CD14-positive monocyte (primary cell): Measurements from ENCODE around the gene IL31RA. TPM values are rescaled to one million over a fixed set of nuclear protein-coding genes. Genes with fewer than 3 reads are reported as not detected.

Experiments
- DNase-seq, 3 donors: peaks; one replicate each; pipeline ENCODE4 v3.0.0-alpha.2; 2011 to 2022
- H2AFZ ChIP-seq: 2 replicates; pipeline ENCODE4 v1.6.0; 2012; ENCODE audit warnings: mild to moderate bottlenecking, low read depth, low read length, inconsistent platforms; ENCODE audit not compliant: insufficient read depth, poor library complexity, severe bottlenecking
- H3K27ac ChIP-seq, 2 donors: 1 replicate in 1 of 2; 2 replicates in 1 of 2; pipeline ENCODE4 v1.5.1; 2012 to 2013; ENCODE audit warnings: low read length in 2 of 2, control low read depth in 1 of 2, inconsistent platforms in 1 of 2, low read depth in 1 of 2, mild to moderate bottlenecking in 1 of 2
- H3K27me3 ChIP-seq, 2 donors: one replicate each; pipeline versions ENCODE4 v1.6.0 to v1.6.1; 2011 to 2013; ENCODE audit warnings: low read length in 2 of 2; ENCODE audit not compliant: control insufficient read depth in 2 of 2, insufficient read depth in 2 of 2
- H3K36me3 ChIP-seq, 2 donors: replicated peaks in 1 of 2; 1 replicate in 1 of 2; 2 replicates in 1 of 2; pipeline versions ENCODE4 v1.5.1 to v1.6.1; 2012 to 2013; ENCODE audit warnings: low read length in 2 of 2, control low read depth in 1 of 2, inconsistent platforms in 1 of 2, mild to moderate bottlenecking in 1 of 2; ENCODE audit not compliant: insufficient read depth in 2 of 2, control insufficient read depth in 1 of 2
- H3K4me1 ChIP-seq, 2 donors: 1 replicate in 1 of 2; 2 replicates in 1 of 2; pipeline versions ENCODE4 v1.5.1 to v1.6.1; 2012 to 2013; ENCODE audit warnings: low read length in 2 of 2, control low read depth in 1 of 2, inconsistent platforms in 1 of 2, mild to moderate bottlenecking in 1 of 2, moderate library complexity in 1 of 2; ENCODE audit not compliant: insufficient read depth in 2 of 2, control insufficient read depth in 1 of 2
- H3K4me2 ChIP-seq: replicated peaks from 2 replicates; pipeline ENCODE3; 2012; ENCODE audit warnings: low read length, moderate library complexity, mild to moderate bottlenecking; ENCODE audit not compliant: poor library complexity, severe bottlenecking; ENCODE audit errors: extremely low read depth
- H3K4me3 ChIP-seq, 3 experiments: fragments of 200-600 bp in 1 of 3; sonication (generic) in 1 of 3; replicated peaks in 1 of 3; 1 replicate in 2 of 3; 2 replicates in 1 of 3; pipeline ENCODE4 v1.5.1; 2011 to 2013; ENCODE audit warnings: low read length in 3 of 3, mild to moderate bottlenecking in 3 of 3, control low read depth in 2 of 3, low read depth in 2 of 3, inconsistent platforms in 1 of 3, moderate library complexity in 1 of 3
- H3K79me2 ChIP-seq: 2 replicates; pipeline ENCODE4 v1.6.0; 2012; ENCODE audit warnings: mild to moderate bottlenecking, control low read depth, inconsistent platforms, low read length, moderate library complexity; ENCODE audit not compliant: insufficient read depth
- H3K9ac ChIP-seq: 2 replicates; pipeline ENCODE4 v1.6.0; 2017; ENCODE audit warnings: low read length, mild to moderate bottlenecking; ENCODE audit not compliant: insufficient read depth, poor library complexity, severe bottlenecking
- H3K9me3 ChIP-seq, 2 donors: replicated peaks in 1 of 2; 1 replicate in 1 of 2; 2 replicates in 1 of 2; pipeline versions ENCODE4 v1.5.1 to v1.6.1; 2012 to 2013; ENCODE audit warnings: low read length in 2 of 2, control low read depth in 1 of 2; ENCODE audit not compliant: control insufficient read depth in 1 of 2, insufficient read depth in 1 of 2
- H4K20me1 ChIP-seq: 2 replicates; pipeline ENCODE4 v1.6.0; 2012; ENCODE audit warnings: mild to moderate bottlenecking, low read length, control low read depth, moderate library complexity; ENCODE audit not compliant: insufficient read depth
- H3K27ac Mint-ChIP-seq, 7 donors: one replicate each; pipeline ENCODE4 v1.8.0; 2020; ENCODE audit warnings: mild to moderate bottlenecking in 7 of 7, mixed read lengths in 7 of 7, moderate library complexity in 6 of 7, inconsistent platforms in 2 of 7
- H3K27me3 Mint-ChIP-seq, 3 donors: one replicate each; pipeline ENCODE4 v1.8.0; 2021 to 2022; ENCODE audit warnings: low read depth in 3 of 3, mild to moderate bottlenecking in 3 of 3, mixed read lengths in 3 of 3, moderate library complexity in 3 of 3, inconsistent platforms in 1 of 3
- H3K36me3 Mint-ChIP-seq, 2 donors: one replicate each; pipeline ENCODE4 v1.8.0; 2020; ENCODE audit warnings: mixed read lengths in 2 of 2, inconsistent platforms in 1 of 2, mild to moderate bottlenecking in 1 of 2
- H3K4me1 Mint-ChIP-seq: one replicate; pipeline ENCODE4 v1.8.0; 2020; ENCODE audit warnings: mild to moderate bottlenecking, mixed read lengths
- H3K4me3 Mint-ChIP-seq, 2 donors: one replicate each; pipeline ENCODE4 v1.8.0; 2020; ENCODE audit warnings: mild to moderate bottlenecking in 2 of 2, mixed read lengths in 2 of 2, moderate library complexity in 1 of 2
- H3K9me3 Mint-ChIP-seq, 7 donors: one replicate each; pipeline ENCODE4 v1.8.0; 2020 to 2022; ENCODE audit warnings: mixed read lengths in 7 of 7, mild to moderate bottlenecking in 6 of 7, moderate library complexity in 6 of 7, inconsistent platforms in 2 of 7
- WGBS: methylation state at CpG from one replicate; pipeline ENCODE4 v1.1.5; 2013; ENCODE audit warnings: missing lambda C conversion rate; ENCODE audit not compliant: insufficient coverage; 5-methylcytosine and 5-hydroxymethylcytosine counted together
- intact Hi-C, 2 donors: fragments of 100-400 bp; cut with micrococcal nuclease; formaldehyde crosslinking; loops; one replicate each; pipeline versions ENCODE4 v1.15.0 to v1.15.1; 2023
- polyA plus RNA-seq, 3 donors: library from polyadenylated mRNA; depleted of rRNA in 1 of 3; unstranded in 2 of 3; stranded (reverse) in 1 of 3; fragments of 300-500 nt in 2 of 3; fragments of >200 nt in 1 of 3; fragmentation: Illumina TruSeq in 2 of 3; gene quantifications; 1 replicate in 2 of 3; 2 replicates in 1 of 3; pipeline ENCODE4 v1.2.3, GENCODE V29; 2012 to 2021
- TF ChIP-seq, protein P1 (sequence below): fragments of 200-600 bp; IDR thresholded peaks from one replicate; pipeline ENCODE4 v1.8.0; 2022; ENCODE audit warnings: antibody characterized with exemption, mild to moderate bottlenecking

Gene IL31RA
- polyA plus RNA-seq, 3 donors, result 0.52 to 1.8 (median 1.3) TPM

DNA sequence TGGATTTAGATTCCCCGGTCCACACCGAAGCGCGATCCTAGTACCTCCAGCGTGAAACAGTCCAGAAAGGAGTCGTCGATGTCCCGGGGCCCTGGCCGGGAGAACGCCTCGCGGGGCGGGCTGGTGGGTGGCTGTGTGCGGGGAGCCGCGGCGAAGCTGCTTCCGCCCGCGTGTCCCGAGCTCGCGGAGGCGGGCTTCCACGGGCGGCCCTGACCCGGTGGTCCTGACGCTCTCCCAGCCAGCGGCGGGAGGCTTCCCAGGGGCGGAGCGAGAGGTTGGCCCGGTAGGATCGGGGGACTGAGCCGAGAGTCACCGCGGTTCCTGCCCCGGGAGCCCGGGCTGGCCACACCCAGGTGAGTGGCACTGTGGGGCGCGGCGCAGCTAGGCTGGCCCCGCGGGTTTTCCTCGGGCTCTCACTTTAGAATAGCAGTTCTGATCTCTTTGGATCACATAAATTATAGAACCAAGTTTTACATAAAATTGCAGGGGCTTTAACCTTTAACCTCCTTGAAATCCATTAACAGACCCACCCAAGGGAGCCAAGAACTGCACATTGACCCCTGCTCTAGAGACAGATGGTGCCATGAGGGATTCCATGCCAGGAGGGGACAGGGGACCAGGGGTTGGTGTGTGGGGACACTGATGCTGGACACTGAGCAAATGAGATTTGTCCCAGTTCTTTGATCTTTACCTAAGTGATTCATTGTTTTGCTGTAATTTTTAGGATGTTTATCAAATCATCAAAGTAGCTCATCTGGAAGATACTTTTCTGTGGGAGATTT is 29.2 kb upstream of the IL31RA start:
- Histone ChIP-seq H3K4me2 (peak overlapping the region; percentile 75), H3K9ac (peak overlapping the region; percentile 57), H3K27me3 (peaks cover 34 to 37% of the 10 kb centered on the region in 2 donors), H3K9me3 (no peaks in the 10 kb centered on the region), H3K4me1 (peaks cover 9 to 11% of the 10 kb centered on the region in 2 donors), H3K4me3 (peak overlapping the region; percentile 34 to 69 (median 36)), H3K36me3 (no peaks in the 10 kb centered on the region), H2AFZ (peak overlapping the region; percentile 80), H3K79me2 (no peaks in the 10 kb centered on the region), H4K20me1 (no peaks in the 10 kb centered on the region), H3K27ac (no peak overlapping the region)
- 6% methylated on average over 44 of the region's 45 CpGs for WGBS
- H3K9me3 Mint-ChIP-seq, result peaks cover 0 to 11% (median 3%) of the 10 kb centered on the region in 7 donors
- DNase-seq, result peak in 2 of 3 donors; percentile 5 to 10
- H3K4me1 Mint-ChIP-seq, result peaks cover 15% of the 10 kb centered on the region
- H3K4me3 Mint-ChIP-seq, result peak overlapping the region; percentile 70 to 88
- H3K27ac Mint-ChIP-seq, result peak overlapping the region in 4 of 7 donors; percentile 3 to 33 (median 12)
- peaks cover 0 to 10% of the 10 kb centered on the region in 2 donors for H3K36me3 Mint-ChIP-seq
- peaks cover 28 to 34% (median 30%) of the 10 kb centered on the region in 3 donors for H3K27me3 Mint-ChIP-seq
- intact Hi-C loops, result loop anchor here in 1 of 2 donors (10.0 kb wide), 1 partner anchor 53 kb away; no protein-coding TSS in a partner anchor
- TF ChIP-seq, protein P1, sequence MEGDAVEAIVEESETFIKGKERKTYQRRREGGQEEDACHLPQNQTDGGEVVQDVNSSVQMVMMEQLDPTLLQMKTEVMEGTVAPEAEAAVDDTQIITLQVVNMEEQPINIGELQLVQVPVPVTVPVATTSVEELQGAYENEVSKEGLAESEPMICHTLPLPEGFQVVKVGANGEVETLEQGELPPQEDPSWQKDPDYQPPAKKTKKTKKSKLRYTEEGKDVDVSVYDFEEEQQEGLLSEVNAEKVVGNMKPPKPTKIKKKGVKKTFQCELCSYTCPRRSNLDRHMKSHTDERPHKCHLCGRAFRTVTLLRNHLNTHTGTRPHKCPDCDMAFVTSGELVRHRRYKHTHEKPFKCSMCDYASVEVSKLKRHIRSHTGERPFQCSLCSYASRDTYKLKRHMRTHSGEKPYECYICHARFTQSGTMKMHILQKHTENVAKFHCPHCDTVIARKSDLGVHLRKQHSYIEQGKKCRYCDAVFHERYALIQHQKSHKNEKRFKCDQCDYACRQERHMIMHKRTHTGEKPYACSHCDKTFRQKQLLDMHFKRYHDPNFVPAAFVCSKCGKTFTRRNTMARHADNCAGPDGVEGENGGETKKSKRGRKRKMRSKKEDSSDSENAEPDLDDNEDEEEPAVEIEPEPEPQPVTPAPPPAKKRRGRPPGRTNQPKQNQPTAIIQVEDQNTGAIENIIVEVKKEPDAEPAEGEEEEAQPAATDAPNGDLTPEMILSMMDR, result no peak

DNA sequence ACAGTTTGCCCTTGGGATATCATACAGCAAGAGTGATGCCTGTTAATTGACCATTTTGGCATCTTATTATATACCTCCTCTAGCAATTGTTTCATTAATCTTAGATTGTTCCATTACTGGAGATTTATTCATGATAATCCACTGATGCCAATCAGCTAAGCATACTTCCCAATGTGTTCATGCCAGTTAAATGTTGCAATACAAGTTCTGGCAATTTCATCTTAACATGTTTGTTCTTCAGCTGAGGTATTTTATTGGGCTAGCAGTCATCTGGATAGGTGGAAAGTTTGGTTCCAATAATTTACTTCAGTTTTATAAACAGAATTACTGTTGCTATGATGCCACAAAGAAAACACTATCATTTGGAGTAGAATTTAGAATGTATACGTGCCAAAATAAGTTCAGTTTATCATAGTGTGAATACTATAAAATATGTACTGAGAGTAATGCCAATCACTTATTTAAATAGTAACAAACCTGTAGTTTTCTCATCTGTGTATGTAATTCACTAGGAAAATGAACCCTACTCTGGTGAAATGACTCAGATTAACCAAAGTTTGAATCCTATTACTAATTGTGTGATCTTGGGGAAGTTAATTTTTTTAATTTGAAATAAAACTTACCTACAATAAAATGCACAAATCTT is 27.9 kb upstream of the IL31RA start:
- H3K9me3 ChIP-seq, result no peaks in the 10 kb centered on the region
- intact Hi-C loops, result loop anchor here in 1 of 2 donors (10.0 kb wide), 1 partner anchor 52 kb away; no protein-coding TSS in a partner anchor
- no peaks in the 10 kb centered on the region for H3K79me2 ChIP-seq
- peaks cover 34 to 37% of the 10 kb centered on the region in 2 donors for H3K27me3 ChIP-seq
- H3K27ac ChIP-seq, result no peak overlapping the region
- H3K4me2 ChIP-seq, result no peak overlapping the region
- H3K9me3 Mint-ChIP-seq, result peaks cover 0 to 11% (median 3%) of the 10 kb centered on the region in 7 donors
- no peak for DNase-seq
- peaks cover 0 to 10% of the 10 kb centered on the region in 2 donors for H3K36me3 Mint-ChIP-seq
- no peak overlapping the region for H3K4me3 Mint-ChIP-seq
- no peak overlapping the region for H3K27ac Mint-ChIP-seq
- H3K36me3 ChIP-seq, result no peaks in the 10 kb centered on the region
- peaks cover 28 to 34% (median 30%) of the 10 kb centered on the region in 3 donors for H3K27me3 Mint-ChIP-seq
- H3K4me1 Mint-ChIP-seq, result peaks cover 15% of the 10 kb centered on the region
- WGBS, result no CpG with 5 or more reads among the region's 1 CpG
- no peak overlapping the region for H3K4me3 ChIP-seq
- H4K20me1 ChIP-seq, result no peaks in the 10 kb centered on the region
- H2AFZ ChIP-seq, result no peak overlapping the region
- H3K9ac ChIP-seq, result no peak overlapping the region
- TF ChIP-seq, protein P1, result no peak
- peaks cover 9 to 11% of the 10 kb centered on the region in 2 donors for H3K4me1 ChIP-seq
